Stomach smooth muscle (tissue), 2 donors: ENCODE data around the gene OPHN1.

Source experiments
- H3K27ac ChIP-seq: one replicate; pipeline ENCODE4 v1.7.0; 2013; ENCODE audit warnings: mild to moderate bottlenecking, low read length, inconsistent platforms
- H3K27me3 ChIP-seq, 2 donors: one replicate each; pipeline ENCODE4 v1.7.0; 2013; ENCODE audit warnings: low read length in 2 of 2; ENCODE audit not compliant: insufficient read depth in 2 of 2, control insufficient read depth in 1 of 2
- H3K36me3 ChIP-seq, 2 donors: one replicate each; pipeline ENCODE4 v1.7.0; 2013; ENCODE audit warnings: low read length in 2 of 2; ENCODE audit not compliant: control insufficient read depth in 2 of 2, insufficient read depth in 2 of 2
- H3K4me1 ChIP-seq: one replicate; pipeline ENCODE4 v1.7.0; 2013; ENCODE audit warnings: low read length; ENCODE audit not compliant: control insufficient read depth, insufficient read depth
- H3K4me3 ChIP-seq, 2 donors: one replicate each; pipeline ENCODE4 v1.7.0; 2013; ENCODE audit warnings: low read length in 2 of 2
- H3K9ac ChIP-seq, 2 donors: one replicate each; pipeline ENCODE4 v1.7.0; 2013; ENCODE audit warnings: low read length in 2 of 2, mild to moderate bottlenecking in 1 of 2
- H3K9me3 ChIP-seq, 2 donors: one replicate each; pipeline ENCODE4 v1.7.0; 2013; ENCODE audit warnings: low read length in 2 of 2; ENCODE audit not compliant: control insufficient read depth in 2 of 2
- donor health status: healthy.
- donor health status: Pancreatic carcinoma.

Gene OPHN1

GRCh38 chrX:68204521-68205038 lies 228.7 kb downstream of the OPHN1 start:
- Histone ChIP-seq H3K27me3 (peaks cover 0 to 3% of the 10 kb centered on the region in 2 donors), H3K9ac (no peak overlapping the region), H3K4me3 (no peak overlapping the region), H3K27ac (no peak overlapping the region), H3K36me3 (peaks cover 3 to 4% of the 10 kb centered on the region in 2 donors), H3K9me3 (no peaks in the 10 kb centered on the region), H3K4me1 (no peaks in the 10 kb centered on the region)

- Histone ChIP-seq H3K9ac (no peak overlapping the region), H3K36me3 (no peaks in the 10 kb centered on the region), H3K27ac (no peak overlapping the region), H3K27me3 (peaks cover 0 to 3% of the 10 kb centered on the region in 2 donors), H3K4me1 (no peaks in the 10 kb centered on the region), H3K4me3 (no peak overlapping the region), H3K9me3 (no peaks in the 10 kb centered on the region)
These were observed 229.6 kb downstream of the OPHN1 start for GRCh38 chrX:68203646-68204045.

GRCh38 chrX:68203211-68203610 lies 230.1 kb downstream of the OPHN1 start:
- H3K9me3 ChIP-seq: no peaks in the 10 kb centered on the region
- no peak overlapping the region for H3K9ac ChIP-seq
- peaks cover 0 to 3% of the 10 kb centered on the region in 2 donors for H3K27me3 ChIP-seq
- no peak overlapping the region for H3K27ac ChIP-seq
- no peak overlapping the region for H3K4me3 ChIP-seq
- H3K36me3 ChIP-seq: no peaks in the 10 kb centered on the region
- no peaks in the 10 kb centered on the region for H3K4me1 ChIP-seq

GRCh38 chrX:68199062-68199848 lies 234.0 kb downstream of the OPHN1 start:
- Histone ChIP-seq H3K4me1 (peaks cover 2% of the 10 kb centered on the region), H3K27ac (no peak overlapping the region), H3K9me3 (no peaks in the 10 kb centered on the region), H3K4me3 (no peak overlapping the region), H3K9ac (no peak overlapping the region), H3K27me3 (no peaks in the 10 kb centered on the region), H3K36me3 (no peaks in the 10 kb centered on the region)

GRCh38 chrX:68196939-68197791 lies 236.1 kb downstream of the OPHN1 start:
- H3K27me3 ChIP-seq: no peaks in the 10 kb centered on the region
- H3K9ac ChIP-seq: no peak overlapping the region
- H3K27ac ChIP-seq: no peak overlapping the region
- H3K4me3 ChIP-seq: no peak overlapping the region
- no peaks in the 10 kb centered on the region for H3K36me3 ChIP-seq
- H3K4me1 ChIP-seq: peaks cover 2% of the 10 kb centered on the region
- H3K9me3 ChIP-seq: no peaks in the 10 kb centered on the region

- Histone ChIP-seq H3K4me3 (no peak overlapping the region), H3K27ac (no peak overlapping the region), H3K9ac (no peak overlapping the region), H3K36me3 (no peaks in the 10 kb centered on the region), H3K27me3 (peaks cover 0 to 2% of the 10 kb centered on the region in 2 donors), H3K4me1 (peaks cover 2% of the 10 kb centered on the region), H3K9me3 (no peaks in the 10 kb centered on the region)
These were observed 237.7 kb downstream of the OPHN1 start for GRCh38 chrX:68195561-68195960.

- H3K27ac ChIP-seq: no peak overlapping the region
- H3K36me3 ChIP-seq: no peaks in the 10 kb centered on the region
- H3K4me3 ChIP-seq: no peak overlapping the region
- H3K27me3 ChIP-seq: peaks cover 0 to 2% of the 10 kb centered on the region in 2 donors
- no peak overlapping the region for H3K9ac ChIP-seq
- no peaks in the 10 kb centered on the region for H3K9me3 ChIP-seq
- H3K4me1 ChIP-seq: peaks cover 2% of the 10 kb centered on the region
These were observed 239.5 kb downstream of the OPHN1 start for GRCh38 chrX:68193786-68194185.

GRCh38 chrX:68193234-68193633 lies 240.1 kb downstream of the OPHN1 start:
- Histone ChIP-seq H3K9me3 (no peaks in the 10 kb centered on the region), H3K4me3 (no peak overlapping the region), H3K9ac (no peak overlapping the region), H3K4me1 (peaks cover 2% of the 10 kb centered on the region), H3K36me3 (no peaks in the 10 kb centered on the region), H3K27ac (no peak overlapping the region), H3K27me3 (peaks cover 0 to 2% of the 10 kb centered on the region in 2 donors)

GRCh38 chrX:68190799-68191198 lies 242.5 kb downstream of the OPHN1 start:
- Histone ChIP-seq H3K27me3 (peaks cover 0 to 2% of the 10 kb centered on the region in 2 donors), H3K9ac (no peak overlapping the region), H3K27ac (no peak overlapping the region), H3K4me3 (no peak overlapping the region), H3K4me1 (no peaks in the 10 kb centered on the region), H3K9me3 (no peaks in the 10 kb centered on the region), H3K36me3 (no peaks in the 10 kb centered on the region)

GRCh38 chrX:68186552-68187262 lies 246.6 kb downstream of the OPHN1 start:
- H3K4me3 ChIP-seq: no peak overlapping the region
- H3K4me1 ChIP-seq: no peaks in the 10 kb centered on the region
- H3K27me3 ChIP-seq: peaks cover 0 to 2% of the 10 kb centered on the region in 2 donors

More at GRCh38 chrX:68186552-68187262, 246.6 kb downstream of the OPHN1 start:
- Histone ChIP-seq H3K9ac (no peak overlapping the region), H3K27ac (no peak overlapping the region), H3K36me3 (no peaks in the 10 kb centered on the region), H3K9me3 (no peaks in the 10 kb centered on the region)
